HEK293 (cell line): ENCODE measurements around the gene RAP1A.
"Not testable (repeated sequence)": the region's sequence is repeated elsewhere in the genome, so short reads cannot be mapped to it uniquely, and the experiment has no call there.

Experiments used
- CTCF ChIP-seq: fragments of 450-650 bp; formaldehyde crosslinking; IDR thresholded peaks from 2 replicates; pipeline ENCODE4 v1.5.1; 2016; ENCODE audit warnings: missing biosample characterization, missing genetic modification characterization
- PBX3 ChIP-seq: sonication (generic); formaldehyde crosslinking; IDR thresholded peaks from 2 replicates; pipeline ENCODE4 v1.8.1; 2022; ENCODE audit warnings: mild to moderate bottlenecking, moderate library complexity, missing genetic modification reagents
- ZNF16 ChIP-seq: fragments of 450-650 bp; formaldehyde crosslinking; IDR thresholded peaks from 2 replicates; pipeline ENCODE4 v1.5.1; 2016; ENCODE audit warnings: low read depth, missing biosample characterization, missing genetic modification characterization
- ZNF76 ChIP-seq: fragments of 450-650 bp; formaldehyde crosslinking; IDR thresholded peaks from 2 replicates; pipeline ENCODE4; 2016; ENCODE audit warnings: low read depth, missing biosample characterization, missing genetic modification characterization, borderline replicate concordance

GRCh38 chr1:111742292-111742691 lies 122.7 kb downstream of the RAP1A start:
- TF ChIP-seq ZNF16 (tag by site-specific recombination); ZNF76; PBX3 (CRISPR knock-in tag); CTCF (tag by site-specific recombination): not testable (repeated sequence)
